ENCODE results near the gene PSME1.

DNA sequence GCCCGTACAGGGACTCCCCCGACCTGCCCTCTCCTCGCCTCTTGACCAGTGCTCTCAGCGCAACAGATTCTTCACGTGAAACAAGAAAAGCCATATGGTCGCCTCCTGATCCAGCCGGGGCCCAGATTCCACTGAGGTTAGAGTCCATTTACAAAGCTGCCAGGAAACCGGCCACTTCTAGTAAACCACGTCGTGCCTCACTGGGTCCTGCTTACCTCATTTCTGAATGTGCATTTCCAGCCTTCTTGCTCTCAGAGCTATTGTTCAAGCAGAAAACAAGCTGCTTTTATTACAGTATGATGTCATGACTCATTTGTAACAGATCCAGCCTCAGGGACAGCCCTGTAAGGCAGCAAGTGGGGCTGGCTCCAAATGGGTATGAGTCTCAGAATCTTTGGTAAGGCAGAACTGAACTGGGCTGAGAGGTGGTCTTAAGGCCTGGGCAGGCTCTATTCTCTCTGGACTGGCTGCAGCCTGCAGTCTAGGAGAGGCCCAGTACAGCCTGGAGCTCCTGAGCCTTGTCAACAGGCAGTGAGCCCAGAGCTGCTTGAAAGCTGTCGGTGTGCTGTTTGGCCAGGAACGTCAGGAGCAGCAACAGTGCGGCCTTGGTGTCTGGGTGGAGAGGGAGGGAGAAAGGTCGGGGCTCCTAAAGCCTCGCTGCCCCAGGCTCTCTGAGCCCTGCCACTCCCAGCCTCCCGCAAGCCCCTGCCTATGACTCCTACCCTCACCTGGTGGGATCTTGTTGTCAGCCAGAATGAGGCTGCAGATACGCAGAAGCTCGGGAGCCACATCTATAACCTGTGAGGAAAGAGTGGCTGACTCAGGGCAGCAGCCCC lies 44.2 kb downstream of the PSME1 start:
- TF ChIP-seq, protein P1, sequence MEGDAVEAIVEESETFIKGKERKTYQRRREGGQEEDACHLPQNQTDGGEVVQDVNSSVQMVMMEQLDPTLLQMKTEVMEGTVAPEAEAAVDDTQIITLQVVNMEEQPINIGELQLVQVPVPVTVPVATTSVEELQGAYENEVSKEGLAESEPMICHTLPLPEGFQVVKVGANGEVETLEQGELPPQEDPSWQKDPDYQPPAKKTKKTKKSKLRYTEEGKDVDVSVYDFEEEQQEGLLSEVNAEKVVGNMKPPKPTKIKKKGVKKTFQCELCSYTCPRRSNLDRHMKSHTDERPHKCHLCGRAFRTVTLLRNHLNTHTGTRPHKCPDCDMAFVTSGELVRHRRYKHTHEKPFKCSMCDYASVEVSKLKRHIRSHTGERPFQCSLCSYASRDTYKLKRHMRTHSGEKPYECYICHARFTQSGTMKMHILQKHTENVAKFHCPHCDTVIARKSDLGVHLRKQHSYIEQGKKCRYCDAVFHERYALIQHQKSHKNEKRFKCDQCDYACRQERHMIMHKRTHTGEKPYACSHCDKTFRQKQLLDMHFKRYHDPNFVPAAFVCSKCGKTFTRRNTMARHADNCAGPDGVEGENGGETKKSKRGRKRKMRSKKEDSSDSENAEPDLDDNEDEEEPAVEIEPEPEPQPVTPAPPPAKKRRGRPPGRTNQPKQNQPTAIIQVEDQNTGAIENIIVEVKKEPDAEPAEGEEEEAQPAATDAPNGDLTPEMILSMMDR (IDR thresholded peaks at IDR 0.05): no peak
- no peak for TF ChIP-seq POLR2A (IDR thresholded peaks at IDR 0.05)
